ENCODE results near the gene OGFOD2. TPM values are rescaled to one million over a fixed set of nuclear protein-coding genes. Genes with fewer than 3 reads are reported as not detected.

Gene OGFOD2
- total and polyA plus RNA-seq, 2 of the 13 experiments (the other 11 are each of a cell fraction or from before 2014, with no cell fraction given): 13.2 to 14.6 TPM

GRCh38 chr12:122989225-122989839 is 14.3 kb downstream of the OGFOD2 start:
- Histone ChIP-seq H3K9ac (ENCODE audit: insufficient read depth, low read depth, low read length) (no peak overlapping the region), H3K79me2 (ENCODE audit: insufficient read depth, low read length) (no peaks in the 10 kb centered on the region), H3K4me1 (ENCODE audit: insufficient read depth, low read length) (peaks cover 12% of the 10 kb centered on the region), H3K36me3 (replicated peaks in 1 of 2; ENCODE audit: control insufficient read depth in 1 of 2, insufficient read depth in 2 of 2, low read length in 2 of 2) (peaks cover 4 to 6% of the 10 kb centered on the region in 2 experiments; a peak in 3 of 5 replicates), H3K27ac (ENCODE audit: extremely low read length, insufficient read depth, low read length) (no peak overlapping the region), H3K27me3 (ENCODE audit: control insufficient read depth in 1 of 2, insufficient read depth in 2 of 2, low read length in 2 of 2) (no peaks in the 10 kb centered on the region), H2AFZ (ENCODE audit: low read length) (no peak overlapping the region), H3K4me2 (ENCODE audit: low read depth, low read length) (no peak overlapping the region), H4K20me1 (ENCODE audit: insufficient read depth, low read length) (no peaks in the 10 kb centered on the region), H3K4me3 (replicated peaks in 1 of 3; ENCODE audit: insufficient read depth in 1 of 3, low read depth in 2 of 3, low read length in 3 of 3) (no peak overlapping the region), H3K9me3 (ENCODE audit: low read length) (no peaks in the 10 kb centered on the region)
- in situ Hi-C loops (cut with HindIII; ENCODE audit: extremely low pct_ligation_motif_present, low pct_unique_long_range_greater_than_20kb): no loop called here
- DNase-seq (ENCODE audit: low spot score): no peak
- CTCF ChIA-PET (ENCODE audit: low intra/inter-chr PET ratio, low total read pairs): no interaction called here
- no peak for FAIRE-seq
- intact Hi-C loops (cut with micrococcal nuclease; ENCODE audit: unreplicated experiment): no loop called here
- POLR2A ChIA-PET: interaction anchor here (1.5 kb wide), 1 partner anchor 244 kb away, joined by 4 read pairs; the partner anchor contains the start of genes MPHOSPH9 and MTRFR
- no TSS peak for BruUV-seq (replicated peaks)
- WGBS (ENCODE audit: low lambda C conversion rate): 100% methylated on average over 6 of the region's 10 CpGs
- no peak; the same call in 2 of the 3 replicates for ATAC-seq
- TF ChIP-seq CAMTA2 (CRISPR knock-in tag; IDR thresholded peaks at IDR 0.05; ENCODE audit: borderline replicate concordance) (no peak), ZGPAT (CRISPR knock-in tag; IDR thresholded peaks at IDR 0.05) (no peak), RAD51 (IDR thresholded peaks at IDR 0.05; ENCODE audit: borderline replicate concordance) (no peak), SIX4 (CRISPR knock-in tag; IDR thresholded peaks at IDR 0.05) (no peak), HNRNPUL1 (IDR thresholded peaks at IDR 0.05; ENCODE audit: low read depth, low read length) (no peak), ADNP (CRISPR knock-in tag; IDR thresholded peaks at IDR 0.05) (no peak), TCF7 (IDR thresholded peaks at IDR 0.05; ENCODE audit: low read depth) (no peak), ZNF768 (CRISPR knock-in tag; IDR thresholded peaks at IDR 0.05) (no peak), ZBTB7A (CRISPR knock-in tag; IDR thresholded peaks at IDR 0.05) (no peak), HBP1 (CRISPR knock-in tag; IDR thresholded peaks at IDR 0.05; ENCODE audit: low read depth) (no peak), MED13 (CRISPR knock-in tag; IDR thresholded peaks at IDR 0.05) (no peak), ZNF720 (CRISPR knock-in tag; IDR thresholded peaks at IDR 0.05) (no peak), ESRRA (CRISPR knock-in tag; IDR thresholded peaks at IDR 0.05; ENCODE audit: low read depth) (no peak), FOSL2 (CRISPR knock-in tag; IDR thresholded peaks at IDR 0.05) (no peak), ZNF790 (CRISPR knock-in tag; IDR thresholded peaks at IDR 0.05; ENCODE audit: borderline replicate concordance) (no peak), ZNF878 (CRISPR knock-in tag; IDR thresholded peaks at IDR 0.05) (no peak)
- TF ChIP-seq, protein P1, sequence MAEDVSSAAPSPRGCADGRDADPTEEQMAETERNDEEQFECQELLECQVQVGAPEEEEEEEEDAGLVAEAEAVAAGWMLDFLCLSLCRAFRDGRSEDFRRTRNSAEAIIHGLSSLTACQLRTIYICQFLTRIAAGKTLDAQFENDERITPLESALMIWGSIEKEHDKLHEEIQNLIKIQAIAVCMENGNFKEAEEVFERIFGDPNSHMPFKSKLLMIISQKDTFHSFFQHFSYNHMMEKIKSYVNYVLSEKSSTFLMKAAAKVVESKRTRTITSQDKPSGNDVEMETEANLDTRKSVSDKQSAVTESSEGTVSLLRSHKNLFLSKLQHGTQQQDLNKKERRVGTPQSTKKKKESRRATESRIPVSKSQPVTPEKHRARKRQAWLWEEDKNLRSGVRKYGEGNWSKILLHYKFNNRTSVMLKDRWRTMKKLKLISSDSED (CRISPR knock-in tag; IDR thresholded peaks at IDR 0.05): no peak
- TF ChIP-seq, protein P2, sequence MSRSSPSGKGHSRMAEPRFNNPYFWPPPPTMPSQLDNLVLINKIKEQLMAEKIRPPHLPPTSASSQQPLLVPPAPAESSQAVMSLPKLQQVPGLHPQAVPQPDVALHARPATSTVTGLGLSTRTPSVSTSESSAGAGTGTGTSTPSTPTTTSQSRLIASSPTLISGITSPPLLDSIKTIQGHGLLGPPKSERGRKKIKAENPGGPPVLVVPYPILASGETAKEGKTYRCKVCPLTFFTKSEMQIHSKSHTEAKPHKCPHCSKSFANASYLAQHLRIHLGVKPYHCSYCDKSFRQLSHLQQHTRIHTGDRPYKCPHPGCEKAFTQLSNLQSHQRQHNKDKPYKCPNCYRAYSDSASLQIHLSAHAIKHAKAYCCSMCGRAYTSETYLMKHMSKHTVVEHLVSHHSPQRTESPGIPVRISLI (CRISPR knock-in tag; IDR thresholded peaks at IDR 0.05; ENCODE audit: borderline replicate concordance): no peak
- TF ChIP-seq, protein P3, sequence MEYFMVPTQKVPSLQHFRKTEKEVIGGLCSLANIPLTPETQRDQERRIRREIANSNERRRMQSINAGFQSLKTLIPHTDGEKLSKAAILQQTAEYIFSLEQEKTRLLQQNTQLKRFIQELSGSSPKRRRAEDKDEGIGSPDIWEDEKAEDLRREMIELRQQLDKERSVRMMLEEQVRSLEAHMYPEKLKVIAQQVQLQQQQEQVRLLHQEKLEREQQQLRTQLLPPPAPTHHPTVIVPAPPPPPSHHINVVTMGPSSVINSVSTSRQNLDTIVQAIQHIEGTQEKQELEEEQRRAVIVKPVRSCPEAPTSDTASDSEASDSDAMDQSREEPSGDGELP (IDR thresholded peaks at IDR 0.05; ENCODE audit: borderline replicate concordance, low read depth): no peak

Data from HepG2 (cell line).